ENCODE measurements around the gene EPHA1.

Gene EPHA1

GRCh38 chr7:143355450-143356385 lies 52.9 kb downstream of the EPHA1 start:
- DNase-seq (ENCODE audit: insufficient read length, low spot score), result no peak
- no peak for FAIRE-seq

GRCh38 chr7:143354965-143355364 lies 53.7 kb downstream of the EPHA1 start:
- DNase-seq (ENCODE audit: insufficient read length, low spot score), result no peak
- FAIRE-seq, result no peak

DNA sequence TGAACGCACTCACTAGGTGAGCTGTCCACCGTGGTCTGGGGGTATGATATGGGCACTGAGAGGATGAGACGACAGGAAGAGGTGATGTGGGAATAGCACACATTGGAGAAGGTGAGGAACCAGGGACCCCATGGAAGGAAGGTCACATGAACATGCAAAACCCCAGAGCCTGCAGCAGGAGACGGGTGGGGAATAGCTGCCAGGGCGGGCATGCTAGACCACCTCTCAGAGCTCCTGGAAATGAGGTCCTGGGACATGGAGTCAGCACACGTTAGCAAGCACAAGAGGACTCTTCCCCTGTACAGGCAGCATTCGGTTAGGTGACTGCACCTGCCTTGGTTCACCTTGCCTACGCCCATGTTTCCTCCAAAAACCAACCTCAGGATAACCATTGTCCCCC lies 54.3 kb downstream of the EPHA1 start:
- FAIRE-seq, result no peak
- no peak for DNase-seq (ENCODE audit: insufficient read length, low spot score)

DNA sequence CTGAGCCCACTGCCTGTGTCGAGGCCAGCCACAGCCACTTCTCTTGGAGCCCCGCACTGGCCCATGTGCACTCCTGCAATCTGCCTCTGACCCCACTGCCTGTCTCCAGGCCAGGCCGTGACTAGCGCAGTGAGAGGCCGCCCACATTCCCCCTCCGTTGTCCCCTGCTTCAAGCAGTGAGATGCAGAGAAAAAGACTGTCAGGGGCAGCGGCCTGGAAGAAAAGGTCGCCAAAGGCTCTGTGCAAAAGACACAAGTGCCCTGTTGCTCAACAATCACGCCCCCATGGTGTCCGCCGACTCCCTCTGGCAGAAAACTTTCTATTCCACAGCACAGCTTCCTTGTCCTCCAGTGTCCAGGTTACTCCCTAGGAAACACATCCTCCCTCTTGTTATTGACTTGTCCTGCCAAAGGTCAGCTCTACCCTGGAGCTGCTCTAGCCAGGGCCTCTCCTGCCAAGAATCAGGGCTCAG lies 56.1 kb downstream of the EPHA1 start:
- no peak for FAIRE-seq
- no peak for DNase-seq (ENCODE audit: insufficient read length, low spot score)

GRCh38 chr7:143351574-143351973 lies 57.1 kb downstream of the EPHA1 start:
- DNase-seq (ENCODE audit: insufficient read length, low spot score) (no peak), FAIRE-seq (no peak)

GRCh38 chr7:143351060-143351459 lies 57.6 kb downstream of the EPHA1 start:
- no peak for FAIRE-seq
- no peak for DNase-seq (ENCODE audit: insufficient read length, low spot score)

DNA sequence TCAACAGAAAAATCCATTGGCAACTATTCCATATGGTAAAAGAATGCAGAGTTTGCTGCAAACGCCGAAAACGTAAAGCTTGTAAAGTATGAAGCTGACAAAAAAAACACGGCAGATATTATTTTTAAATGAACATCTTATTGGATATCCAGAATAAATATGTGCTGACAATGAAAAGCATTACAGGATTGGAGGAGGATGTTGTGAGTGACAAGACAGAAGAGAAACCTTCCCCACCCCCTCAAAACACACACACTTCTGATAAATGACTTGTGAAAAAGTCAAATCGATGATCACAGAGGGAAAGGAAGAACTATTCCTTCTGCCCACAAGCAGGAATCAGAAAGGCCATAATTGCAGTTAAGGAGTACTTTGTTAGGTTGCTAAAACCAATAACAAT lies 60.7 kb downstream of the EPHA1 start:
- DNase-seq (ENCODE audit: insufficient read length, low spot score) (no peak), FAIRE-seq (no peak)

GRCh38 chr7:143346018-143346417 lies 62.6 kb downstream of the EPHA1 start:
- DNase-seq (ENCODE audit: insufficient read length, low spot score), result no peak
- FAIRE-seq, result no peak

- DNase-seq (ENCODE audit: insufficient read length, low spot score) (no peak), FAIRE-seq (no peak)
Observed at GRCh38 chr7:143345428-143345900, 63.2 kb downstream of the EPHA1 start.

- DNase-seq (ENCODE audit: insufficient read length, low spot score) (no peak), FAIRE-seq (no peak)
Observed at GRCh38 chr7:143343596-143343995, 65.1 kb downstream of the EPHA1 start.

- FAIRE-seq, result no peak
Observed at GRCh38 chr7:143341842-143342241, 66.8 kb downstream of the EPHA1 start.

More at GRCh38 chr7:143341842-143342241, 66.8 kb downstream of the EPHA1 start:
- no peak for DNase-seq (ENCODE audit: insufficient read length, low spot score)

Measured in GM19239 (cell line).